K562 treated with DMSO at 1 percent for 4 hours (cell line): ENCODE data around the gene OR14A16. TPM values are rescaled to one million over a fixed set of nuclear protein-coding genes. Genes with fewer than 3 reads are reported as not detected.

Experiments used
- total RNA-seq: library from RNA; unstranded; fragments of 300-600 nt; gene quantifications from 2 replicates; pipeline ENCODE4 v1.2.3, GENCODE V29; 2022; ENCODE audit not compliant: insufficient read depth

OR14A16 gene
- not detected in 2 replicates for total RNA-seq

GRCh38 chr1:247824023-247824422 lies at the start of gene OR14A16:
Gene OR14A16, minus strand, starts transcription at chr1:247824119. Its CDS starts 8,390 bp downstream, at chr1:247815729.

GRCh38 chr1:247857069-247857984 lies 33.4 kb upstream of the OR14A16 start, which contains the start of gene TRIM58:
Gene TRIM58, plus strand, starts transcription at chr1:247857187. Its CDS starts 60 bp downstream, at chr1:247857247.

GRCh38 chr1:247841796-247842195 lies 17.9 kb upstream of the OR14A16 start, which contains the start of gene OR11L1:
Gene OR11L1, minus strand, starts transcription at chr1:247841896. Its CDS starts 0 bp downstream, at chr1:247841896.

Other genes starting within 250 kb of the OR14A16 start
- not detected in 2 replicates for gene OR2G2, start 235.8 kb downstream of the OR14A16 start, total RNA-seq
- gene OR2G3, start 218.5 kb downstream of the OR14A16 start, total RNA-seq: not detected in 2 replicates
- gene OR13G1, start 144.4 kb downstream of the OR14A16 start, total RNA-seq: not detected in 2 replicates
- gene OR6F1, start 107.5 kb downstream of the OR14A16 start, total RNA-seq: not detected in 2 replicates
- gene OR14K1, start 85.5 kb downstream of the OR14A16 start, total RNA-seq: not detected in 2 replicates
- gene OR14A2, start 76.0 kb downstream of the OR14A16 start, total RNA-seq: not detected in 2 replicates
- gene OR1C1, start 63.6 kb downstream of the OR14A16 start, total RNA-seq: not detected in 2 replicates
- gene OR11L1, start 17.8 kb upstream of the OR14A16 start, total RNA-seq: not detected in 2 replicates
- 17.1 and 23.2 TPM in 2 replicates for gene TRIM58, start 33.1 kb upstream of the OR14A16 start, total RNA-seq
- 5.1 and 7.4 TPM in 2 replicates for gene OR2W3, start 71.5 kb upstream of the OR14A16 start, total RNA-seq
- not detected in 2 replicates for gene OR2T8, start 96.1 kb upstream of the OR14A16 start, total RNA-seq
- gene OR2AJ1, start 100.8 kb upstream of the OR14A16 start, total RNA-seq: not detected in 2 replicates
- not detected in 2 replicates for gene OR2L8, start 124.7 kb upstream of the OR14A16 start, total RNA-seq
- gene OR2AK2, start 141.1 kb upstream of the OR14A16 start, total RNA-seq: not detected in 2 replicates
- gene OR2L5, start 189.5 kb upstream of the OR14A16 start, total RNA-seq: not detected in 2 replicates
- not detected in 2 replicates for gene OR2L2, start 206.0 kb upstream of the OR14A16 start, total RNA-seq
- gene OR2L3, start 222.7 kb upstream of the OR14A16 start, total RNA-seq: not detected in 2 replicates